Measurements from ENCODE around the gene ARHGAP21.
"Not testable (repeated sequence)": the region's sequence is repeated elsewhere in the genome, so short reads cannot be mapped to it uniquely, and the experiment has no call there.

The ARHGAP21 gene

DNA sequence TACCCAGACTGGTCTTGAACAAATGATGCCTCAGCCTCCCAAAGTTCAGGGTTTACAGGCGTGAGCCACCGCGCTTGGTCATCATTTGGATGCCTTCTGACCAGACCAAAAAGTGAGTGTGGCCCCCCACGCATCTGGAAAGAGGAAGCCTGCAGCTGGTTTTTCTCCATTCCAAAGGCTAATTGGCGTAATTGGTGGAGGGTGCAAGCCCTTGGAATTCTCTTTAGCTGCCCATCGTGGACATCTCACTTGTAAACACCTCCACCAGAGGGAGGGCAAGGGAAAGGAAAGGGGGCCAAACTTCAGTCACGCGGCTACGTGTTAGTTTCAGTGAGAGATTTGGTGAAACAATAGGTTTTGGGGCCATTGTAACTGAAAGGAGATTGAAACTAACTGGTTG is 4.1 kb upstream of the ARHGAP21 start:
- no peak overlapping the region for H3K4me2 ChIP-seq (ENCODE audit: low read length)

DNA sequence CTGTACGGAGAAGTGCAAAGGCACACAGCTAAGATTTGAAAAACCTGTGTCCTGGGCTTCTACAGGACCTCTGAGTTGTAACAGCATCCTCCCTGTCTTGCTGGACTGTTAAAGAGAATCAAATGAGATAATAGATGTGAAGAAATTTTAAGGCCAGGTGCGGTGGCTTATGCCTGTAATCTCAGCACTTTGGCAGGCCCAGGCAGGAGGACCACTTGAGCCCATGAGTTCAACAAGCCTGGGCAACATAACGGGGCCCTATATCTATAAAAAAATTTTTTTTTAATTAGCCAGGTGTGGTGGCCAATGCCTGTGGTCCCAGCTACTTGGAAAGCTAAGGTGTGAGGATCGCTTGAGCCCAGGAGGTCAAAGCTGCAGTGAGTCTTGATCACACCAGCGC is 2.9 kb upstream of the ARHGAP21 start:
- H4K20me1 ChIP-seq (ENCODE audit: control insufficient read depth, insufficient read depth, low read depth, low read length): peaks cover 8% of the 10 kb centered on the region
- H3K4me3 ChIP-seq (ENCODE audit: low read length): no peak overlapping the region
- TF ChIP-seq EZH2phosphoT487 (IDR thresholded peaks at IDR 0.05; ENCODE audit: borderline replicate concordance, low read length) (no peak), CTCF (IDR thresholded peaks at IDR 0.05; ENCODE audit: low read depth, low read length, poor library complexity, severe bottlenecking) (no peak)
- no peaks in the 10 kb centered on the region for H3K9me3 ChIP-seq (ENCODE audit: control insufficient read depth, insufficient read depth, low read length)
- H3K4me1 ChIP-seq (ENCODE audit: control insufficient read depth, low read length): peaks cover 16% of the 10 kb centered on the region
- no peaks in the 10 kb centered on the region for H3K27me3 ChIP-seq (ENCODE audit: control insufficient read depth, low read length)
- H3K27ac ChIP-seq (ENCODE audit: low read depth, low read length): no peak overlapping the region
- H3K36me3 ChIP-seq (ENCODE audit: control insufficient read depth, low read length): peaks cover 2% of the 10 kb centered on the region
- H3F3A ChIP-seq (ENCODE audit: control insufficient read depth, insufficient read depth): peaks cover 6% of the 10 kb centered on the region
- no peak overlapping the region for H3K4me2 ChIP-seq (ENCODE audit: low read length)
- no peaks in the 10 kb centered on the region for H3K9me2 ChIP-seq (replicated peaks; ENCODE audit: control insufficient read depth, low read length)
- peaks cover 12% of the 10 kb centered on the region for H3K79me2 ChIP-seq (ENCODE audit: control insufficient read depth, low read length)

More for the DNA sequence above, 4.1 kb upstream of the ARHGAP21 start:
- peaks cover 7% of the 10 kb centered on the region for H3K4me1 ChIP-seq (ENCODE audit: control insufficient read depth, low read length)
- no peaks in the 10 kb centered on the region for H4K20me1 ChIP-seq (ENCODE audit: control insufficient read depth, insufficient read depth, low read depth, low read length)
- H3K9me2 ChIP-seq (replicated peaks; ENCODE audit: control insufficient read depth, low read length): no peaks in the 10 kb centered on the region
- no peaks in the 10 kb centered on the region for H3K27me3 ChIP-seq (ENCODE audit: control insufficient read depth, low read length)
- no peaks in the 10 kb centered on the region for H3K36me3 ChIP-seq (ENCODE audit: control insufficient read depth, low read length)
- H3F3A ChIP-seq (ENCODE audit: control insufficient read depth, insufficient read depth): peaks cover 6% of the 10 kb centered on the region
- no peak for TF ChIP-seq CTCF (IDR thresholded peaks at IDR 0.05; ENCODE audit: low read depth, low read length, poor library complexity, severe bottlenecking)
- no peak for TF ChIP-seq EZH2phosphoT487 (IDR thresholded peaks at IDR 0.05; ENCODE audit: borderline replicate concordance, low read length)
- H3K9me3 ChIP-seq (ENCODE audit: control insufficient read depth, insufficient read depth, low read length): no peaks in the 10 kb centered on the region
- no peak overlapping the region for H3K27ac ChIP-seq (ENCODE audit: low read depth, low read length)
- H3K4me3 ChIP-seq (ENCODE audit: low read length): no peak overlapping the region
- peaks cover under 1% of the 10 kb centered on the region for H3K79me2 ChIP-seq (ENCODE audit: control insufficient read depth, low read length)

DNA sequence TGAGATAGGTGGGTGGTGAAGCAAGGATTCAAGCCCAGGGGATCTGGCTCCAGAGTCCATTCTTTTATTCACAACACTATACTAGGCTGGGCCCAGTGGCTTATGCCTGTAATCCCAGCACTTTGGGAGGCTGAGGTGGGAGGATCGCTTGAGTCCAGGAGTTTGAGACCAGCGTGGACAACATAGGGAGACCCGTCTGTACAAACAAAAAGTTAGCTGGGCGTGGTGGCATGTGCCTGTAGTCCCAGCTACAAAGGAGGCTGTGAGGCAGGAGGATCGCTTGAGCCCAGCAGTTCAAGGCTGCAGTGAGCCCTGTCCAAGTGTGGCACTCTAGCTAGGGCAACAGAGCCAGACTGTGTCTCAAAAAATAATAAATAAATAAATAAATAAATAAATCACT is 2.3 kb upstream of the ARHGAP21 start:
- H3K4me3 ChIP-seq (ENCODE audit: low read length); H3F3A ChIP-seq (ENCODE audit: control insufficient read depth, insufficient read depth); H3K9me2 ChIP-seq (replicated peaks; ENCODE audit: control insufficient read depth, low read length); H3K27ac ChIP-seq (ENCODE audit: low read depth, low read length); H3K4me2 ChIP-seq (ENCODE audit: low read length); H3K36me3 ChIP-seq (ENCODE audit: control insufficient read depth, low read length); H3K27me3 ChIP-seq (ENCODE audit: control insufficient read depth, low read length); H3K9me3 ChIP-seq (ENCODE audit: control insufficient read depth, insufficient read depth, low read length): not testable (repeated sequence)
- Histone ChIP-seq H3K79me2 (ENCODE audit: control insufficient read depth, low read length) (peaks cover 18% of the 10 kb centered on the region), H3K4me1 (ENCODE audit: control insufficient read depth, low read length) (peaks cover 22% of the 10 kb centered on the region), H4K20me1 (ENCODE audit: control insufficient read depth, insufficient read depth, low read depth, low read length) (peaks cover 14% of the 10 kb centered on the region)

DNA sequence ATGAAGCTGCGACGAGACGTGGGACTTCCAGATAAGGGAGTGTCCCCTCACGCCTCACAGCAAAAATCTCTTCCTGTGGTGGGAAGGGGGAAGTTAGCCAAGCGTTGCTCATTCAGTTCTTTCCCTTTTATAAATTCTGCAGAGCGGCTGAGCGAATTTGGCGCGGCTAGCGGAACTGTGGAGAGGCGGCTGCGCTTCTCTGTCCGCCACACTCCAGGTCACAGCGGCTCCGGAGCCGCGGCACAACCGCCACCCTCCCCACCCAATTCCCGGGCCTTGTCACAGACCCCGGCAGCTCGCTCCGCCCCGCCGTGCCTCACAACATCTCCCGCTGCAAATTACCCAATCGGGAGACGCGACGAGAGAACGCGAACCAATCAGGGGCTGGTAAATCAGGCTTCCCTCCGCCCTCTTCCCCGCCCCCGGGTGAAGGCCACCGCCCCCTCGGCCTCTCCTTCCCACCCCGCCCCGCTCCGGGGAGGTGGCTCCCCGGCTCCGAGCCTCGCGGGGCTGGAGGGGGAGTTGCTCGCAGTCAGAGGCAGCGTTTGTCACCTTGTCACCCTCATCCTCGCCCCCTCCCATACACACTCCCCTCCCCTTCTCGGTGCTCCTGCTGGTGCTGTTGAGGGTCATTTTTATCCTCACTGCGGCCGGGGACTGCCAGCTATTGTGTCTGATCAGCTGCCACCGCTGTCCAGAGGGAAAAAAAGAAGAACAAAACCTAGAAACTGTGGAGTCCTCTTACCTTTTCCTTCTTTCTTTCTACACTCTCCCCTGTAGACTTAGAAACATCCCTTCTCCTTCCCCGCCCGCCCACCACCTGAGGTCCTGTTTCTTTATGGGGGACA is 918 bp upstream of the ARHGAP21 start:
- no peaks in the 10 kb centered on the region for H3K27me3 ChIP-seq (ENCODE audit: control insufficient read depth, low read length)
- H4K20me1 ChIP-seq (ENCODE audit: control insufficient read depth, insufficient read depth, low read depth, low read length): peaks cover 19% of the 10 kb centered on the region
- peak overlapping the region; percentile 81 for H3K4me3 ChIP-seq (ENCODE audit: low read length)
- H3K79me2 ChIP-seq (ENCODE audit: control insufficient read depth, low read length): peaks cover 33% of the 10 kb centered on the region
- H3K9me3 ChIP-seq (ENCODE audit: control insufficient read depth, insufficient read depth, low read length): no peaks in the 10 kb centered on the region
- peaks cover 36% of the 10 kb centered on the region for H3K4me1 ChIP-seq (ENCODE audit: control insufficient read depth, low read length)
- TF ChIP-seq EZH2phosphoT487 (IDR thresholded peaks at IDR 0.05; ENCODE audit: borderline replicate concordance, low read length) (no peak), CTCF (IDR thresholded peaks at IDR 0.05; ENCODE audit: low read depth, low read length, poor library complexity, severe bottlenecking) (no peak)
- H3F3A ChIP-seq (ENCODE audit: control insufficient read depth, insufficient read depth): peaks cover 6% of the 10 kb centered on the region
- H3K9me2 ChIP-seq (replicated peaks; ENCODE audit: control insufficient read depth, low read length): no peaks in the 10 kb centered on the region
- H3K4me2 ChIP-seq (ENCODE audit: low read length): peak overlapping the region; percentile 97
- peaks cover 18% of the 10 kb centered on the region for H3K36me3 ChIP-seq (ENCODE audit: control insufficient read depth, low read length)
- H3K27ac ChIP-seq (ENCODE audit: low read depth, low read length): peak overlapping the region; percentile 91

Measured in DOHH2 (cell line).